Uterus (tissue), 4 donors: Measurements from ENCODE around the gene EGFL8. TPM values are rescaled to one million over a fixed set of nuclear protein-coding genes. Genes with fewer than 3 reads are reported as not detected.
A peak's percentile ranks its signal among the peaks of the same experiment; 100 is the strongest.

ENCODE experiments used
- DNase-seq, 2 donors: peaks; one replicate each; pipeline ENCODE4 v3.0.0-alpha.2; 2019 to 2020
- H3K27ac ChIP-seq, 2 donors: fragments of 200-600 bp; sonication (generic); 1 replicate in 1 of 2; 2 replicates in 1 of 2; pipeline ENCODE4 v1.5.1; 2016 to 2018
- H3K27me3 ChIP-seq, 2 donors: fragments of 200-600 bp; sonication (generic); one replicate each; pipeline ENCODE4 v1.5.1; 2018 to 2019; ENCODE audit warnings: control low read depth in 1 of 2
- H3K36me3 ChIP-seq, 2 donors: fragments of 200-600 bp; sonication (generic); one replicate each; pipeline ENCODE4 v1.5.1; 2019; ENCODE audit warnings: control low read depth in 1 of 2
- H3K4me1 ChIP-seq, 2 donors: fragments of 200-600 bp; sonication (generic); one replicate each; pipeline ENCODE4 v1.5.1; 2018 to 2019; ENCODE audit warnings: control low read depth in 1 of 2
- H3K4me3 ChIP-seq, 2 donors: fragments of 200-600 bp; sonication (generic); 1 replicate in 1 of 2; 2 replicates in 1 of 2; pipeline ENCODE4 v1.5.1; 2018 to 2019; ENCODE audit warnings: mild to moderate bottlenecking in 1 of 2
- H3K9me3 ChIP-seq, 2 donors: fragments of 200-600 bp; sonication (generic); one replicate each; pipeline ENCODE4 v1.5.1; 2019; ENCODE audit warnings: control low read depth in 1 of 2
- POLR2A ChIP-seq, 2 donors: fragments of 450-650 bp; IDR thresholded peaks; one replicate each; pipeline ENCODE4 v1.6.1; 2016; ENCODE audit warnings: antibody characterized with exemption in 2 of 2, mild to moderate bottlenecking in 1 of 2, moderate library complexity in 1 of 2
- intact Hi-C: fragments of 100-400 bp; cut with DNase I; formaldehyde crosslinking; loops from one replicate; pipeline ENCODE4 v1.15.1; 2023; ENCODE audit warnings: low total_unique reads
- total RNA-seq, 4 donors: library from RNA; depleted of rRNA in 3 of 4; stranded (reverse); fragments of >200 nt in 3 of 4; gene quantifications; one replicate each; pipeline versions ENCODE4 v1.1.0 to v1.2.4, GENCODE V29; 2014 to 2023
- TF ChIP-seq, protein P1 (sequence below), 4 experiments: fragments of 200-600 bp in 2 of 4; fragments of 450-650 bp in 2 of 4; sonication (generic) in 2 of 4; IDR thresholded peaks; one replicate each; pipeline ENCODE4 v1.5.1; 2016 to 2019; ENCODE audit warnings: antibody characterized with exemption in 4 of 4, mild to moderate bottlenecking in 2 of 4, moderate library complexity in 1 of 4
- donor health status: DM: yes; HTN: yes; CAD: no.

The EGFL8 gene
- total RNA-seq, 4 donors from 2014 or later: 9.2 to 54.8 (median 20.2) TPM

DNA sequence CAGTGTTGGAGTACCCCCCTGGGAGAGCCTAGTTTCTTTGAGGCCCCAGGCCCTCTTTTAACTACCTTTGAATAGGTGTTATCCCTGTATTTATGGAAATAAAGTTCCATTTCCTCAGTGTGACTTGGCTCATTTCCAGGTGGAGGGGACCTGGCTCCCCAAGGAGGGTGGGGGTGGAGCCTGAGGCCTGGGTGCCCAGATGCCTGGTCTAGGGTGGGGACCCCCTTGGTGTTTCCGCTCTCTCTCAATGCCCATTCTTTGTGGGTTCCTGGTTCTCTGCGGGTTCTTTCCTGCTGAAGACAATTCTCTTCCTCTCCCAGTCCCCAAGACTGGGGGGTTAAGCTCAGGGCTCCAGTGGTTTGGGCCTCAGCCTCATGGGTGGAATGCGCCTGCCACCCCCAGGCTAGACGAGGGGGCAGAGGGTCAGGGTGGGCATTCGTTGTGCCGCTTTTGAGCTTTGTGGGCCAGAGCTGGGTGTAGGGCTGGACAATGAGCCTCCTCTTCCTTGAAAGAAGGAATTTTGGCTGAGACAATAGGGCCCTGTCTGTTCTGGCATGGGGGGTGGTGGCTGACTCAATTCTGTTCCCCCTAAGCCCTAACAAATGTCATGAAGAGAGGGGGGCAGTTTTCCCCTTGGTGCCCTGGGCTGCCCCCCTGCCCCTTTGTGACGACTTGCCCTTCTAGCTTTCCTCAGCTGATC, 686 bp upstream of the EGFL8 start:
- H3K36me3 ChIP-seq: no peaks in the 10 kb centered on the region

DNA sequence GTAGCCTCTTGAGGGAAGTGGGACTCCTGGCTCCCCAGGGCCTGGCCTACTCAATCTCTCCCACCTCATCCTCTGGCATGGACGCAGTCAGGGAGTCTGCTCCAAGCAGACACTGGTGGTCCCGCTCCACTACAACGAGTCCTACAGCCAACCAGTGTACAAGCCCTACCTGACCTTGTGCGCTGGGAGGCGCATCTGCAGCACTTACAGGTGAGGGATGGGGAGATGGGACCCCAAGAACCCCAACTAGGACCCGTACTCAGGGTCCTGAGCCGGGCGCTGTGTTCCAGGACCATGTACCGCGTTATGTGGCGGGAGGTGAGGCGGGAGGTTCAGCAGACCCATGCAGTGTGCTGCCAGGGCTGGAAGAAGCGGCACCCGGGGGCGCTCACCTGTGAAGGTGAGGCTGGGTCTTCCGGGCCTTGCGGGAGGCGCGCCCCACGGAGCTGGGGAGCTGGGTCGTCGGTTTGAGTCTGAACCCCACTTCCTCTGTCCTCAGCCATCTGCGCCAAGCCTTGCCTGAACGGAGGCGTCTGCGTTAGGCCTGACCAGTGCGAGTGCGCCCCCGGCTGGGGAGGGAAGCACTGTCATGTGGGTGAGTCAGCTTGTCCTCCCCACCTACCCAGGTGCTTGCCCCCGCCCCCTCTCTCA, 2.1 kb downstream of the EGFL8 start:
- intact Hi-C loops: no loop called here
- H3K9me3 ChIP-seq: no peaks in the 10 kb centered on the region
- no peak for DNase-seq
- H3K4me1 ChIP-seq: no peaks in the 10 kb centered on the region
- no peak for TF ChIP-seq POLR2A (IDR thresholded peaks at IDR 0.05)
- TF ChIP-seq, protein P1, sequence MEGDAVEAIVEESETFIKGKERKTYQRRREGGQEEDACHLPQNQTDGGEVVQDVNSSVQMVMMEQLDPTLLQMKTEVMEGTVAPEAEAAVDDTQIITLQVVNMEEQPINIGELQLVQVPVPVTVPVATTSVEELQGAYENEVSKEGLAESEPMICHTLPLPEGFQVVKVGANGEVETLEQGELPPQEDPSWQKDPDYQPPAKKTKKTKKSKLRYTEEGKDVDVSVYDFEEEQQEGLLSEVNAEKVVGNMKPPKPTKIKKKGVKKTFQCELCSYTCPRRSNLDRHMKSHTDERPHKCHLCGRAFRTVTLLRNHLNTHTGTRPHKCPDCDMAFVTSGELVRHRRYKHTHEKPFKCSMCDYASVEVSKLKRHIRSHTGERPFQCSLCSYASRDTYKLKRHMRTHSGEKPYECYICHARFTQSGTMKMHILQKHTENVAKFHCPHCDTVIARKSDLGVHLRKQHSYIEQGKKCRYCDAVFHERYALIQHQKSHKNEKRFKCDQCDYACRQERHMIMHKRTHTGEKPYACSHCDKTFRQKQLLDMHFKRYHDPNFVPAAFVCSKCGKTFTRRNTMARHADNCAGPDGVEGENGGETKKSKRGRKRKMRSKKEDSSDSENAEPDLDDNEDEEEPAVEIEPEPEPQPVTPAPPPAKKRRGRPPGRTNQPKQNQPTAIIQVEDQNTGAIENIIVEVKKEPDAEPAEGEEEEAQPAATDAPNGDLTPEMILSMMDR (IDR thresholded peaks at IDR 0.05): no peak
- no peaks in the 10 kb centered on the region for H3K27me3 ChIP-seq
- H3K27ac ChIP-seq: no peak overlapping the region
- H3K36me3 ChIP-seq: no peaks in the 10 kb centered on the region
- no peak overlapping the region for H3K4me3 ChIP-seq

More for the DNA sequence above, 686 bp upstream of the EGFL8 start:
- TF ChIP-seq POLR2A (IDR thresholded peaks at IDR 0.05): no peak
- H3K27me3 ChIP-seq: no peaks in the 10 kb centered on the region
- H3K9me3 ChIP-seq: no peaks in the 10 kb centered on the region
- intact Hi-C loops: no loop called here
- H3K4me1 ChIP-seq: no peaks in the 10 kb centered on the region
- no peak for DNase-seq
- H3K4me3 ChIP-seq: no peak overlapping the region
- H3K27ac ChIP-seq: peak overlapping the region; percentile 18 to 23

DNA sequence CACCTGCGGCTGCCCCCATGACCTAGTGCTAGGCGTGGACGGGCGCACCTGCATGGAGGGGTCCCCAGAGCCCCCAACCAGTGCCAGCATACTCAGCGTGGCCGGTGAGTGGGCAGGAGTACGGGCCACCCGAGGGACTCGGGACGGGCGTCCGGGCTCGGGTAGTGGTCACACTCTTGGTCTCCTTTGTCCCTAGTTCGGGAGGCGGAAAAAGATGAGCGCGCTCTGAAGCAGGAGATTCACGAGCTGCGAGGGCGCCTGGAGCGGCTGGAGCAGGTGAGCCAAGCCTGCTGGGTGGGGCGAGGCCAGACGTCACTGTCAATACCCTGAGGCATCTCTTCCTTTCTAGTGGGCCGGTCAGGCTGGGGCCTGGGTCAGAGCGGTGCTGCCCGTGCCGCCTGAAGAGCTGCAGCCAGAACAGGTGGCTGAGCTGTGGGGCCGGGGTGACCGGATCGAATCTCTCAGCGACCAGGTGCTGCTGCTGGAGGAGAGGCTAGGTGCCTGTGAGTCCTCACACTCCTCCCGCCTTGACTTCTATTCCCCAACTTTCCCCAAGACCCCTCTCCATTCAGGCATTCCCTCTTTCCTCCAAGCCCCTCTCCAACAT, 2.9 kb downstream of the EGFL8 start:
- H3K36me3 ChIP-seq: no peaks in the 10 kb centered on the region
- H3K27ac ChIP-seq: no peak overlapping the region
- no peak for DNase-seq
- no peak for TF ChIP-seq POLR2A (IDR thresholded peaks at IDR 0.05)
- TF ChIP-seq, protein P1 (IDR thresholded peaks at IDR 0.05): no peak
- no peaks in the 10 kb centered on the region for H3K9me3 ChIP-seq
- H3K4me1 ChIP-seq: no peaks in the 10 kb centered on the region
- intact Hi-C loops: no loop called here
- H3K27me3 ChIP-seq: no peaks in the 10 kb centered on the region
- no peak overlapping the region for H3K4me3 ChIP-seq

DNA sequence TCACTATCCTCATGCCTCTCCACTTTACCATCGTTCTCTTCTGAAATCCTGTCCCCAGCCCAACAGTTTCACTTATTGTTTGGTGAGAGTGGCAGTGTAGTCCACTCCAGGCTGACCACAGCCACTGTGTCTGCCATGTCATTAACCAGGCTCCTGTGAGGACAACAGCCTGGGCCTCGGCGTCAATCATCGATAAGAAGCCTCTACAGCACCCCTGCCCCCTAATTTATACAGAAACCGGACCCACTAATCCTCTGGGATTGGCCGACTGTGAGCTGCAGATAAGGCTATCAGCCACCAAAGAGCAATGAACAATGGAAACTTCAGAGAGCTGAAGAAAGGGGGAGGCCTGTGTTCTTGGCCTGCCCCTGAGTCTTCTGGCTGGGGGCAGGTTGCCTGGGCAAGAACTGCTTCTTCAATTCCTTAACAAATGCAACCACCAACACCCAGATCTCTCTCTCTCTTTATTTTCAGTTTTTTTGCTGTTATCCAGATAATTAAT, 3.4 kb downstream of the EGFL8 start:
- DNase-seq: no peak
- Histone ChIP-seq H3K9me3 (no peaks in the 10 kb centered on the region), H3K36me3 (no peaks in the 10 kb centered on the region), H3K27ac (no peak overlapping the region), H3K27me3 (no peaks in the 10 kb centered on the region), H3K4me3 (no peak overlapping the region), H3K4me1 (no peaks in the 10 kb centered on the region)
- TF ChIP-seq, protein P1 (IDR thresholded peaks at IDR 0.05): no peak
- no peak for TF ChIP-seq POLR2A (IDR thresholded peaks at IDR 0.05)
- intact Hi-C loops: no loop called here

DNA sequence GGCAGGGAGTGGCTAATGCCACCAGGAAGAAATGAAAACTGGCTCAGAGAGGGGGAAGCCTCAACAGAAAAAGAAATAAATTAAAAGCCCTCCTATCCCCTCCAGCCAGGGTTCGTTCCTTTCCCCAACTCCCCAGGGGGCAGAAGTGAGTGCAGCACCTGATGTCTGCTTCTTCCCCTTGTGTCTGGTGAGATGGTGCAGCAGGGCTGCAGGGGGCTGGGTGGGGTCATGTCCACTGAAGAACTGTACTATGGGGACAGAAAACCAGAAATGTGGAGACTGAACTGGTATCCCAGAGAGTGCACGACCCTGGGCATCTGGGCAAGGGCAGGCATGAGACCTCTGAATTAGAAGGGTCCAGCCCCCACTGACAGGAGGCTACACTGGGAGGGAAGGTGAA, 4.0 kb downstream of the EGFL8 start:
- Histone ChIP-seq H3K4me1 (no peaks in the 10 kb centered on the region), H3K27ac (no peak overlapping the region), H3K36me3 (no peaks in the 10 kb centered on the region), H3K27me3 (no peaks in the 10 kb centered on the region), H3K9me3 (no peaks in the 10 kb centered on the region), H3K4me3 (no peak overlapping the region)
- TF ChIP-seq, protein P1 (IDR thresholded peaks at IDR 0.05): no peak
- TF ChIP-seq POLR2A (IDR thresholded peaks at IDR 0.05): no peak
- DNase-seq: no peak
- intact Hi-C loops: no loop called here
